Non-pigmented ciliary epithelial cell (primary cell): Measurements from ENCODE around the gene USP30.

Experiments
- DNase-seq: peaks from one replicate; pipeline ENCODE4 v3.0.0-alpha.2; 2010; ENCODE audit warnings: low read depth

The USP30 gene

DNA sequence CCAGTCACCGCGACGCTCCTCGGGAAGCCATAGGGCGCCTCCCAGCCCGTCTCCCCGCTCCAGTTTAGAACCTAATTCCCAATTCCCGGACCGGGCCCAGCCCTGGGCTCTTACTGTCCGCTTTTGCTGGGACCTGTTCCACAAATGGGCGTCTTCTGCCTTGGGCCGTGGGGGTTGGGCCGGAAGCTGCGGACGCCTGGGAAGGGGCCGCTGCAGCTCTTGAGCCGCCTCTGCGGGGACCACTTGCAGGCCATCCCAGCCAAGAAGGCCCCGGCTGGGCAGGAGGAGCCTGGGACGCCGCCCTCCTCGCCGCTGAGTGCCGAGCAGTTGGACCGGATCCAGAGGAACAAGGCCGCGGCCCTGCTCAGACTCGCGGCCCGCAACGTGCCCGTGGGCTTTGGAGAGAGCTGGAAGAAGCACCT lies 45.8 kb downstream of the USP30 start:
- no peak for DNase-seq

DNA sequence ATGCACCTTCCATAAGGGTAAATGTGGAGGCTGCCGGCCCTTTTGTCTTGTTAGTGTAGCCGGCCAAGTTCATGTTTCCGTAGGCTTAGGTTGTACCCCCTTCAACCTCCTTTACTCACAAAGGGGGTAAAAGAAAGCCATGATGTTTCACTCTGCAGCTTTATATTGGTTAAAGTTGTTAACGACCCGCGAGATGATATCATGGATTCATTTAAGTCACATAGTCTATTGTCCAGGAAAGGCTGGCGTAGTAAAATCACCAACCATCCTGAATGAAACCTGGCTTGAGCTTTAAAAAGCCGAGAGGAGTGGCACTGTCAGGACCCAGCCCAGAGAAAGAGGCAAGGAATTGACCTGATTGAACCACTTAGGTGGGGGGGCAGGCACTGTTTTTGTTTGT lies 46.3 kb downstream of the USP30 start:
- no peak for DNase-seq

DNA sequence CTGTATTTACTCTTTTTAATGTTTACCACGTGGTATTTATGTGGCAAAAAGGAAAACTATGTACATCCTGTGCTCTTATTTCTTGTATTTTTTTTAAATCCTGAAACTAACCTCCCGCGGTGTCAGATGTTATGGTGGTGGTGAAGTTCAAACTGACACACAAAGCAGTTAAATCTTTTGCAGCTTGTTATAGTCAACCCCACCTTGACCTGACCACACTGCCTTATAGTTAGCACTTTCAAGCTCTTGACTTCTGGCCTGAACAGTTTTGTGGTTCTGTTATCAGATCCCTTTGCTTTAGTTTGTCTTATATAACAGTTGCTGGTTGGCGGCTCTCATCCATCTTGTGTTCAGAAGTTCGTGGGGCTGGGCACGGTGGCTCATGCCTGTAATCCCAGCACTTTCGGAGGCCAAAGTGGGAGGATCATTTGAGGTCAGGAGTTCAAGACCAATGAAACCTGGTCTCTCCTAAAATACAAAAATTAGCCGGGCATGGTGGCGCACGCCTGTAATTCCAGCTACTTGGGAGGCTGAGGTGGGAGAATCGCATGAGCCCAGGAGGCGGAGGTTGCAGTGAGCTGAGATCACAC lies 47.1 kb downstream of the USP30 start:
- no peak for DNase-seq

DNA sequence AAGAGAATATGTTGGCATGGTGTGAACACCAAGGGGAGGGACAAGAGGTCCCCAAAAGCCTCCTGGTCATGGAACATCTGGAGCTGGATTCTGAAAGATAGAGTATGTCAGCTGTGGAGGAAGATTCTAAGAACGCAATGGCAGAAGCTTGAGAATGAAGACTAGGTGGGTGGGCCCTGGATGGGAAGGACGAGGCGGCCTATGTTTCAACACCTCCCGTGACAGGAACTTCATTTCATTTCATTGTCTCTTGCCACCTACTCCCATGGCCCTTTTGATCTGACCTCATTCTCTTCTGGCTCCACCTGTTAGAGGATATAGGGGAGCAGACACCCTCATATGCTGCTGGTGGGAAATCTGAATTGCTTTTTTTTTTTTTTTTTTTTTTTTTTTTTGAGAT lies 48.4 kb downstream of the USP30 start:
- DNase-seq: no peak

DNA sequence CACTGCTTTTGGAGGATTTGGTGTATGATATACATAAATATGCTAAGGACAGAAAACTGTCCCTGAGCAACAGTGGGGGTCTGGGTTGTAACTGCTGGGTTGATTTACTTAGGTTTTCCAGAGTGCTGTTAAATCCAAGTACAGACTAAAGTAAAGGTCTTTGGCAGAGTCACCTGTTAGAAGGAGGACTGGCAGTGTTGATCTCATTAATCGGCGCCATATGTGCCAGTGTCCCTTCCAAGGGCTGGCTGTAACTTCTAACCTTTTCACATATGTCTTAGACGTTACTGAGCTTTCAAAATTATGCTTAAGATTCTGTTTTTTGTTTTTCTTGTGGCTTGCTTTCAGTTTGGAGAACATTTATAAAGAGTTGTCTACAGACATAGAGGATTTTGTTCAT lies 50.1 kb downstream of the USP30 start:
- DNase-seq: no peak

DNA sequence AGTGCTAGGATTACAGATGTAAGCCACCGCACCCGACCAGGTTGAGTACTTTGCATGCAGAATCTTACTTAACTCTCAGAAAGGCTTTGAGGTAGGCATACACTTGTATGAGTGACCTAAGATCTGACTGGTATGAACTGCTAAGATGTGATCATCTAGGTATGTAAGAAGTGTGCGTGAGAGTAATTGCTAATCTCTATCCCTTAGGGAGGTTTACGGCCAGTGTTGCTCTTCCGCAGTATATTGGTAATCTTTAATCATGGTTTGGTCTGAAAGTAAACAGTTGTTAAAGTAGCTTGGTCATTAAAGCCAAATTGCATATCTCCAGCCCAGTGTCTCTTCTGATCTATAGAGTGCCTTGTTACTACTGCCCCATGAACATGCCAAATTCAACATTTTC lies 52.8 kb downstream of the USP30 start:
- DNase-seq: no peak

DNA sequence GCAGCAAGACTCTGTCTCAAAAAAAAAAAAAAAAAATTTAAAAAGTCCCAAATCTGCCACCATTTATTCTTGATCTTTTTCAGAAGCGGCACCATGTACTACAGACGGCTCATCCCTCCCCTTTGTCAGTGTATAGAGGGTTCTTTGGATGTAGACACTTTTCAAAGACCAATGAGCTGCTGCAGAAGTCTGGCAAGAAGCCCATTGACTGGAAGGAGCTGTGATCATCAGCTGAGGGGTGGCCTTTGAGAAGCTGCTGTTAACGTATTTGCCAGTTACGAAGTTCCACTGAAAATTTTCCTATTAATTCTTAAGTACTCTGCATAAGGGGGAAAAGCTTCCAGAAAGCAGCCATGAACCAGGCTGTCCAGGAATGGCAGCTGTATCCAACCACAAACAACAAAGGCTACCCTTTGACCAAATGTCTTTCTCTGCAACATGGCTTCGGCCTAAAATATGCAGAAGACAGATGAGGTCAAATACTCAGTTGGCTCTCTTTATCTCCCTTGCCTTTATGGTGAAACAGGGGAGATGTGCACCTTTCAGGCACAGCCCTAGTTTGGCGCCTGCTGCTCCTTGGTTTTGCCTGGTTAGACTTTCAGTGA lies 57.5 kb downstream of the USP30 start:
- no peak for DNase-seq

DNA sequence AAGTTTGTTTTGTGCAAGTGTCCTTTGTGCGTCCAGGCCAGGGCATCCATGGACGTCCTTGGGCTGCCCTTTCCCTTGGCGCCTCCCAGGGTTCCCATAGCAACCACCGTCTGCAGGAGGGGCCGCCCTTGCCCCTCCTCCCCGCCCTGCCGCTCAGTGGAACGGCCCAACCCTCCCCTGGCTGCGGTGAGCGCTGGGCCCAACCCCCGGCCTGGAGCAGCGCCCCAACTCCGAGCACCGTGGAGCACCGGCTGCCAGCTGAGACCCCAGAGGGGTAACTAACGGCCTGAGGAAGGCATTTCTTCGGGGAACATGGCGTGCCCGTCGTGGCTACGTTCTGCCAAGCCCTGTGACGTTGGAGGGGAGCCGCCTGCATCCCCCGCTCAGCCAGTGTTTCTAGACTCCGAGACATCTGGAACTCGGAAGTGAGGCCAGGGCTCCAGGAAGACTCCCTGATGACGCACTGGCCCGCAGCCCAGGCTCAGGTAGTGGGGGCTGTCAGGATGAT lies 58.7 kb downstream of the USP30 start:
- DNase-seq: no peak

DNA sequence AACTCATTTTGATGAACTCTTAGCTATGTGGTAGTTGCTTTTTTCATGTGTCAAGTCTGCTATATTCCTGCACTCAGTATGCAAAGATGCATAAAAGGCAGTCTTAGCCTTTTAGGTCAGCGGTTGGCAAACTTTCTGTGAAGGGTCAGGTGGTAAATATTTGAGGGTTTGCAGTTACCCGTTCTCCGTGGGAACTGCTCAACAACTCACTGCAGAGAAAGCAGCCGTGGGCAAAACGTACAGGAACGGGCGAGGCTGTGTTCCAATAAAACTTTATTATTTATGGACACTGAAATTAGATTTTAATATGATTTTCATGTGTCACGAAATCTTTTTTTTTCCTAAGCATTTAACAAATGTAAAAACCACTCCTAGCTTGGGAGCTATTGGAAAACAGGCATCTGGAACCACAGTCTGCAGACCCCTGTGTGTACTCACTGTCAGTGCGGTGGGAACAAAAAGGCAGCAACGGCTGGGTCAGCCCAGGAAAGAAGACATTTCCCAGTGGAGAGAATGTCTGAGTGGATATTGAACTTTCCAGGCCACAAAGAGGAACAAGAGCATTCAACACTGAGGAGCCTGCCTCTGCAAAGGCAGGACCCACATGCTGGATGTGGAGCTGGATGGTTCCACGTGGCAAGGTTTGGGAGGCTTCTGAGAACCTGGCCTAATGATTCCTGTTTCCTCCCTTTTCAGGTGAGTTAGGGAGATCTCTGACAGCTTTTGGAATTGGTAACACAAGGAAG lies 60.5 kb downstream of the USP30 start:
- DNase-seq: no peak

DNA sequence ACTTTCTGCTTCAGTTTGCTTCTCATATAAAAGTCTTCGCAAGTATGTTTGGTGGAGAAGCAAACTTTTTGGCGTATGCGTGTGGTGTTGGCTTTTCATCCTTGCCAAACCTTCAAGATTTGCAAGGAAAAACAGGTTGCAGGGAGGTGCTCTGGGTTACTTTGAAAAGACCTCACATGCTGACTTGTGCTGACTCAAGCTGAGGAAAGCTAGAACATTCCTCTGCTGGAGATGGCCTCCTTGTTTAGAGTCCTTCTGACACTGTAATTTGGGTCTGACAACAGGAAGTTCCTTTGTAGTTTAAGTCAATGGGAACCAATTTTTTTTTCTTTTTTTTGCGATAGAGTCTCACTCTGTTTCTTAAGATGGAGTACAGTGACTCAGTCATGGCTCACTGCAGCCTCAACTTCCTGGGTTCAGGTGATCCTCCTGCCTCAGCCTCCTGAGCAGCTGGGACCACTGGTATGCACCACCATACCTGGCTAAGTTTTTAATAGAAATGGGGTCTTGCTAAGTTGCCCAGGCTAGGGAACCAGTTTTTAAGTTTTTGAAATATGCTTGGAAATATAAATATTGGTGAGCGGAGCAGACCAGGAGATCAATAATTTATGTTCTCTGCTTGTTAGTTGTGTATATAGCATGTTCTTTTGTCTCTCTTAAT lies 61.4 kb downstream of the USP30 start:
- DNase-seq: no peak

DNA sequence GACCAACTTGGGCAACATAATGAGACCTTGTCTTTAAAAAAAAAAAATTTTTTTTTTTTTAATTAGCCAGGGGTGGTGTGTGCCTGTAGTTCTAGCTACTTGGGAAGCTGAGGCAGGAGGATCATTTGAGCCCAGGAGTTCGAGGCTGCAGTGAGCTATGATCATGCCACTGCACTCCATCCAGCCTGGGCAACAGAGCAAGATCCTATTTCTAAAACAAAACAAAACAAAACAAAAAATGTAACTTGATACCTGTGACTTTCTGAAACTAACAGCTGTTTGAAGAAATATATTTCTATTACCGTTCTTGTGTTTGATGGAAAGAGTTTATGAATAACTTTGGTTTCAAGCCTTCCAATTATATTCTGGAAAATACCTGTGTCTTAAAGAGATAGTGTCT lies 62.3 kb downstream of the USP30 start:
- no peak for DNase-seq

DNA sequence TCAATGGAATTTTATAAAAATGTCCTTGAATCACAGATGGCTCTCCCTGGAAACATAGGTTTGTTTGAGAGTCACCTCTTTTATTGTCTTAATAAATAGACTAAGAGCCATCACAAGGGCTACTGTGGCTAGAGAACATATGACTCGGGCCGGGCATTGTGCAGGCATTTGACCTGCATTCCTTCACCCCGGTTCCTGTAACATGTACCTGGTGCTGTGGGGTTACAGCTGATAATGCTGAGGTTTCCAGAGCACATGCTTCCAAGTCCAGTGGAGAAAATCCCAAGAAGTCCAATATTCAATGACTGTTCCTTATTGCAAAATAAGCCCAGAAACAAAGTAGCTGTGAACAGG lies 63.0 kb downstream of the USP30 start:
- no peak for DNase-seq

DNA sequence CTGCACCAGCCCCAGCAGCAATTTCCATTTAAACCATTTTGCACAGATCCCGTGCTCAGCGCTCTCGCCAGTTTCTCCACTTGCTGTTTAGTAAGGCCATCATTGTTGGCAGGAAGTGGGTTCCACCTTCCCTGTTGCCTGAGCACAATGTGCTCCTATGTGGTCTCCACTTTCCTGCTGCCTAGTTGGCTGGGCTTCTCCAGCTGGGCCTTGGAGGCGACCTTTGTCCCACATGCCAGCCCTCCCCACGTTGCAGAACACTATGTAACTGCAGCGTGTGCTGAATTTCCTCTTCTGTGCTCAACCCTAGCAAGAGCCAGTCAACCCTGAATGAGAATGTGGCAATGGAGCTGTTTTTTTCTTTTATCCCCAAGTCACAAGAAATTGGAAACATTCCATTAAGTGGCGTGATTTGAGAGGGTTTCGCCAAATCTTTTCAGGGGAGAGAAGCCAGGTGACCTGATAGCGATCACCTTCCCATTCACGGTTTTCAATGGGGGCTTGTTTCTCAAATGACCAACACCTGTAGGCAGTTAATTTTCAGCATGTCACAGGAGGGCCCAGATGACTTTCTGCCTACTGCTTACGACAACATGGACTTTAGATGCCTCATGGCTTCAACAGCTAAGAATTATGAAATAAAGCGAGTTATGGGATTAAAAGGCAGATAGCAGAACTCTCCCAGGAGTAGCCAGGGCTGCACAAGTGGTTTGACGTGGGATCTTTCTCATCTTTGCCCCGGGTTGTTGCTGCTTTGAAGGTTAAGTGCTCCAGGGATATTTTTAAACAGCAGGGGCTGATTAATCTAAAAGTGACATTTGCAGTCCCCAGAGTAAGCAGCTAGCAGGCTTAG lies 63.6 kb downstream of the USP30 start, which contains the start of gene ACACB:
ACACB (plus strand) TSS at position 830 of the 853 bp plus-strand sequence. CDS start 22,819 bp downstream, outside the sequence.
- no peak for DNase-seq

DNA sequence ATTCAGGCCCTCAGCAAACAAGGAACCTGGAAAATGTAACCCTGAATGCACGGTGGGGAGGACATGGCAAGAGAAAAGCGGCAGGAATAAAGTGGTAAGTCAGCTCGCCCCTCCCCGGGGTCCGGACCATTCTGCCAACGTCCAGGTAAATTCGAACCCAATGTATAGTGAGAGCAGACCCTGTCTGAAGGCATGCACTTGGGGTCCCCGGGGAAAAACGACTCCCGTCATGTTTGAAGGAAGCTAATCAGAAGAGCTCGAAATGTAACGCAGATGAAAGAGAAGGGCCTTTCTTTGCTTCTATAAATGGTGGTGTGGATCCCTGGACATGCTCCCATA lies 64.2 kb downstream of the USP30 start:
- no peak for DNase-seq

DNA sequence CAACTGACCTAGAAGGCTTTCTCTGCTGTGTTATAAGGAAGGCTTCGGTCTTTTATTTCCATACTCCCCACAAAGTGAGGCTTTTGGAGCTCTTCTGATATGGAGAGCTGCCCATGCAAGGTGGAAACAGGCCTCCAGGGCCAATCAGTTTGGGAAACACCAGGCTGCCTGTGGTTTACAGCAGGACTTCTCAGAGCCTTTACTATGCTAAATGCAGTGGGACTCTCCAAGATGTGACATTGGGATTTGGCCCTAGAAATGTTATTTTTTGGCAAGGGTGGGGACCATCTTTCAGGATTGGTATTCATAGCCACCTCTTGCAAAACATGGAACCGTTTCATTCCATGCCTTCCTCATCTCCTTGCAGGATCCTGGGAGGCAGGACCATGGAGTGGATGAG lies 67.7 kb downstream of the USP30 start:
- DNase-seq: no peak

DNA sequence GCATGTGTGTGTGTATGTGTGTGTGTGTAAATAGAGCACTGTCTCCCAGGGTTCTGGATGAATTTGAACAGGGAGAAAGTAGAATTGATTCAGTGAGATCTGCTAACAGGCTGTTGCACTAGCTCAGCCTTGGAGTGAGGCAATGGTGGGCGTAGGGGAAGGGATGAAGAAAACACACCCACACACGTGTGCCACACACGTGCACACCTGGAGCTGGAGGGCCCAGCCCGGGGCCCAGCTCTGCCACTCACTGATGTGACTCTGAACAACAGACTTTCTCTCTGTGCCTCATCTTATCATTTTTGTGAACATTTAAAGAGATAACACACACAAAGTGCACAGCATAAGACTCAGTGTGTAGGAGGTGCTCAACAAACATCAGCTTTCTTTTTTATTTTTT lies 68.2 kb downstream of the USP30 start:
- no peak for DNase-seq

DNA sequence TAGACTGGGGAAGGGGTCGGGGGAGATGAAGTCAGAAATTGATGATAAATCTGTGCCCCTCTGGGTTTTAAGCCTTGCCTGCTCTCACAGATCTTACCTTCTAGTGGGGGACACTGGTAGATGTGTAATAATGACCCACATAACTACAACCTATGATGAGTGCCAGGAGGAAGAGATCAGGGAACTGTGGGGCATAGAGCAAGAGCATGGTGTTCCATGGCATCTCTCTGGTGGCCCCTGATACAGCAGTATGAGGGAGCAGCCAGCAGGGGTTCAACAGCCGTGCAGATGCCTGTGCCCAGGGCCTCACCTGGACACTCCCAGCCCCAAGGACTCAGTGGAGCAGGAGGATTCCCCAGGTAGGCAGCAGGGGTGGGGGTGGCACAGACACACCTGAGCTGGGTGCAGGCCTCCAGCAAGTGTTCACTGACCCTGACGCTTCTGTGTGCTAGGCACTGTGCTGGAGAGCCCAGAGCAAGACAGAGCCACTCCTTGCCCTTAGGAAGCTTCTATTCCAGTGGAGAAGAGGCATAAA lies 69.0 kb downstream of the USP30 start:
- DNase-seq: no peak

DNA sequence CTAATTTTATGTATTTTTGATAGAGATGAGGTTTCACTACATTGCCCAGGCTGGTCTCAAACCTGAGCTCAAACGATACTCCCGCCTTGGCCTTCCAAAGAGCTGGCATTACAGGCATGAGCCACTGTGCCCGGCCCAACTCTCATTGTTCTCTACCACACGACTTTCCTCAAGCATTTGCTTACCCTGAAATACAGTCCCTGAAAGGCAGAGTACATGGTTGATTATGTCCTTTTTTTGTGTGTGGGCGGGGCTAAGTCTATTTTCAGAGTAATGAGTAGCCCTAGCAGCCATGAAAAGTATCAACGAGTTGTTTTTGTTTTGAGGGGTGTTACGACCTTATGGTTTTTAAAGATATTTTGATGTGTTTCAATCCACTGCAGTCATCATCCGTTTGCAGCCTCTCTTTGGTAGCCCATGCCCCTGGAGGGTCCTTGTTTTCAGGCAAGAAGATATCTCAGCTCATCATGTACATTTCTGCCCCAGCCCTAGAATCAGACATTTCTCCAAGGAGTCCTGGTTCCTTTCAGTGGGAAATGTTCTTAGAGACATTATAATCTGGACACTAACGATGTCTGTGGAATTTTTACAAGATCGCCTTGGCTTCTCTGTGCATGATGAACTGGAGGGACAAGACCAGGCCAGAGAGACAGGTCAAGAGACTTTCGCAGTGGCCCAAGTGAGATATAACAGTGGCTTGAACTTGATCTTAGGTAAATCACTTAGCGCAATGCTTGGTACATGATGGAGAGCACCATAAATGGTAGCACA lies 72.7 kb downstream of the USP30 start:
- DNase-seq: no peak

DNA sequence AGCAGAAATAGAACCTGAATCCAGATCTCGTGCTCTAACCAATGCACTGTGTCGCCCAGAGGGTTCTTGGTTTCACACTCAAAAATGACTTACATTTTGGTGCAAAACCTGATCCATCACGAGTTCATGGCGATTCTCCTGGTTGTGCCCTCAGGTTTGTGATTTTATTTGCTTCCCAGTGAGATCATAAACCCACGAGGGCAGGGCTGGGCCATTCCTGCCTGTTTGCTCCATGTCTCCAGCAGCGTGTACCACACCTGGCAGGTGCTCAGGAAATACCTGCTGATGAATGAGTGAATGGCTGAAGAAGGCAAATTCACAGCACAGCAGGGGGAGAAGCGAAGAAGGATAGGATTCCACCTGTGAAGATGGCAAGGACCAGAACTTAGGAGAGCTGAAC lies 73.4 kb downstream of the USP30 start:
- no peak for DNase-seq

DNA sequence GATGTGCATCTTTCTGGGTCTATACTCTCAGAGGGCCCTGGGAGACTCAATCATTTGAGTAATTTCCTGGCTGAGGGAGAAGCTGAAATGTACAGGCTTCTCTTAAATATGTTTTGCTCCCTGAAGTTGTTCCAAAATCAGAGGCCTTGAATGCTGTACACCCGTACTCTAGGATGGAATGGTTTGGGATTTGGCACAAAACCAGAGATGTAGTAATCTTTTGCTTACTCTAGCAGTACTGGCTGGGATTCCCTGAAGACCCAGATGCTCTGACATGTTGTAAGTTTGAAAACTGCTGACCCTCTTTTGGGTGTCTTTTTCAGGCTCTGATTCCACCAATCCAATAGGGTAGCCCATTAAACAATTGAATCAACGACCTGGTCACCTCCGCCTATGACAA lies 74.4 kb downstream of the USP30 start:
- no peak for DNase-seq
